WTC11 (cell line): ENCODE measurements around the gene VWA8. TPM values are rescaled to one million over a fixed set of nuclear protein-coding genes. Genes with fewer than 3 reads are reported as not detected.

Experiments used
- ATAC-seq: fragments of 200-7000 bp; cut with Tn5 transposase; 2 replicates; pipeline ENCODE4 v1.10.0; 2021; ENCODE audit warnings: mild to moderate bottlenecking, moderate library complexity
- CTCF ChIA-PET: fragments of 300-600 bp; sonication (Branson Sonifier 250); formaldehyde crosslinking; loops from one replicate; lab custom pipeline; 2021; ENCODE audit warnings: antibody characterized with exemption; lab: Charles Lee
- POLR2A ChIA-PET: fragments of 350-600 bp; sonication (Branson Sonifier 250); formaldehyde crosslinking; loops from one replicate; lab custom pipeline; 2021; ENCODE audit warnings: antibody characterized with exemption; lab: Charles Lee
- DNase-seq: peaks from one replicate; pipeline ENCODE4 v3.0.0; 2021; ENCODE audit warnings: low spot score
- H3K27ac Mint-ChIP-seq: 2 replicates; pipeline ENCODE4 v1.8.0; 2021; ENCODE audit warnings: mixed read lengths
- H3K27me3 Mint-ChIP-seq: 2 replicates; pipeline ENCODE4 v1.8.0; 2021; ENCODE audit warnings: low read depth, mild to moderate bottlenecking, moderate library complexity, mixed read lengths
- H3K36me3 Mint-ChIP-seq: 2 replicates; pipeline ENCODE4 v1.8.0; 2021; ENCODE audit warnings: mixed read lengths
- H3K4me1 Mint-ChIP-seq: 2 replicates; pipeline ENCODE4 v1.8.0; 2022; ENCODE audit warnings: mixed read lengths
- H3K4me3 Mint-ChIP-seq: 2 replicates; pipeline ENCODE4 v1.8.0; 2021; ENCODE audit warnings: mild to moderate bottlenecking, moderate library complexity, mixed read lengths
- H3K9me3 Mint-ChIP-seq: 2 replicates; pipeline ENCODE4 v1.8.0; 2021; ENCODE audit warnings: mixed read lengths
- ARID4B ChIP-seq: sonication (generic); formaldehyde crosslinking; IDR thresholded peaks from 2 replicates; pipeline ENCODE4 v1.8.0; 2023; ENCODE audit warnings: missing genetic modification reagents, mild to moderate bottlenecking, borderline replicate concordance
- ATF1 ChIP-seq: sonication (generic); formaldehyde crosslinking; IDR thresholded peaks from 2 replicates; pipeline ENCODE4 v1.8.1; 2023; ENCODE audit warnings: mild to moderate bottlenecking, moderate library complexity, missing genetic modification reagents
- CDX4 ChIP-seq: fragments of 250-450 bp; sonication (Bioruptor Pico); IDR thresholded peaks from 2 replicates; pipeline ENCODE4 v1.9.0; 2021; ENCODE audit warnings: moderate library complexity, mild to moderate bottlenecking, inconsistent platforms, borderline replicate concordance
- CREB1 ChIP-seq: sonication (generic); formaldehyde crosslinking; IDR thresholded peaks from 2 replicates; pipeline ENCODE4 v1.8.0; 2023; ENCODE audit warnings: mild to moderate bottlenecking, missing genetic modification reagents
- EMX1 ChIP-seq: fragments of 250-450 bp; sonication (Bioruptor Pico); IDR thresholded peaks from 2 replicates; pipeline ENCODE4 v1.8.0; 2021; ENCODE audit warnings: mild to moderate bottlenecking
- ESRRA ChIP-seq: sonication (generic); formaldehyde crosslinking; IDR thresholded peaks from 2 replicates; pipeline ENCODE4 v1.8.1; 2022; ENCODE audit warnings: mild to moderate bottlenecking, missing genetic modification reagents, borderline replicate concordance
- HMGA2 ChIP-seq: fragments of 250-450 bp; sonication (Bioruptor Pico); IDR thresholded peaks from 2 replicates; pipeline ENCODE4 v1.4.0; 2021; ENCODE audit warnings: mild to moderate bottlenecking, moderate library complexity
- JUN ChIP-seq: sonication (generic); formaldehyde crosslinking; IDR thresholded peaks from 2 replicates; pipeline ENCODE4 v1.8.0; 2023; ENCODE audit warnings: mild to moderate bottlenecking, missing genetic modification reagents
- MLX ChIP-seq: sonication (generic); formaldehyde crosslinking; IDR thresholded peaks from 2 replicates; pipeline ENCODE4 v1.8.1; 2023; ENCODE audit warnings: mild to moderate bottlenecking, missing genetic modification reagents, moderate library complexity
- MXD4 ChIP-seq: fragments of 250-450 bp; sonication (Bioruptor Pico); IDR thresholded peaks from 2 replicates; pipeline ENCODE4 v1.8.0; 2021; ENCODE audit warnings: mild to moderate bottlenecking, moderate library complexity, borderline replicate concordance
- NR3C1 ChIP-seq: sonication (generic); formaldehyde crosslinking; conservative IDR thresholded peaks from 2 replicates; pipeline ENCODE4 v1.8.1; 2023; ENCODE audit warnings: low read depth, mild to moderate bottlenecking, missing genetic modification reagents
- OVOL2 ChIP-seq: fragments of 250-450 bp; sonication (Bioruptor Pico); IDR thresholded peaks from 2 replicates; pipeline ENCODE4 v1.9.0; 2021; ENCODE audit warnings: mild to moderate bottlenecking, borderline replicate concordance
- PRDM15 ChIP-seq: sonication (generic); formaldehyde crosslinking; IDR thresholded peaks from 2 replicates; pipeline ENCODE4 v1.8.0; 2022; ENCODE audit warnings: missing genetic modification reagents
- SP1 ChIP-seq: sonication (generic); formaldehyde crosslinking; conservative IDR thresholded peaks from 2 replicates; pipeline ENCODE4 v1.8.1; 2022; ENCODE audit warnings: missing genetic modification reagents
- TCF7 ChIP-seq: sonication (generic); formaldehyde crosslinking; IDR thresholded peaks from 2 replicates; pipeline ENCODE4 v1.8.0; 2022; ENCODE audit warnings: mild to moderate bottlenecking, low read depth, missing genetic modification reagents, moderate library complexity
- ZMAT4 ChIP-seq: fragments of 250-450 bp; sonication (Bioruptor Pico); IDR thresholded peaks from 2 replicates; pipeline ENCODE4 v1.9.0; 2021; ENCODE audit warnings: mild to moderate bottlenecking
- ZNF263 ChIP-seq: sonication (generic); formaldehyde crosslinking; IDR thresholded peaks from 2 replicates; pipeline ENCODE4 v1.8.1; 2022; ENCODE audit warnings: low read depth, mild to moderate bottlenecking, moderate library complexity, missing genetic modification reagents
- ZNF396 ChIP-seq: fragments of 250-450 bp; sonication (Bioruptor Pico); IDR thresholded peaks from 2 replicates; pipeline ENCODE4 v1.8.0; 2021; ENCODE audit warnings: mild to moderate bottlenecking, moderate library complexity, borderline replicate concordance
- ZSCAN18 ChIP-seq: fragments of 250-450 bp; sonication (Bioruptor Pico); IDR thresholded peaks from 2 replicates; pipeline ENCODE4 v2.1.2; 2022; ENCODE audit warnings: mild to moderate bottlenecking, moderate library complexity
- total RNA-seq: library from RNA; stranded (reverse); gene quantifications from 3 replicates; pipeline ENCODE4 v1.2.3, GENCODE V29; 2021

Gene VWA8
- total RNA-seq, 1 experiment from 2014 or later: 19.9 TPM

GRCh38 chr13:41751734-41752445, 209.0 kb downstream of the VWA8 start:
- CTCF ChIA-PET: no interaction called here
- ATAC-seq: no peak
- Mint-ChIP-seq H3K27me3 (no peaks in the 10 kb centered on the region), H3K36me3 (peaks cover 45% of the 10 kb centered on the region), H3K9me3 (peaks cover 18% of the 10 kb centered on the region), H3K4me3 (no peak overlapping the region), H3K4me1 (no peaks in the 10 kb centered on the region), H3K27ac (no peak overlapping the region)
- no peak for DNase-seq
- POLR2A ChIA-PET: no interaction called here
- TF ChIP-seq CDX4 (CRISPR knock-in tag): no peak
- TF ChIP-seq NR3C1 (CRISPR knock-in tag): no peak
- no peak for TF ChIP-seq EMX1
- TF ChIP-seq ZNF396 (CRISPR knock-in tag): no peak
- no peak for TF ChIP-seq ARID4B (CRISPR knock-in tag)
- TF ChIP-seq ATF1: no peak
- TF ChIP-seq ZNF263 (CRISPR knock-in tag): no peak
- TF ChIP-seq SP1 (CRISPR knock-in tag): no peak
- TF ChIP-seq OVOL2 (CRISPR knock-in tag): no peak
- no peak for TF ChIP-seq CREB1 (CRISPR knock-in tag)
- no peak for TF ChIP-seq TCF7 (CRISPR knock-in tag)
- TF ChIP-seq HMGA2 (CRISPR knock-in tag): no peak
- no peak for TF ChIP-seq MXD4 (CRISPR knock-in tag)

- H3K4me1 Mint-ChIP-seq: no peaks in the 10 kb centered on the region
- peaks cover 49% of the 10 kb centered on the region for H3K36me3 Mint-ChIP-seq
- TF ChIP-seq ESRRA (CRISPR knock-in tag): no peak
- TF ChIP-seq JUN (CRISPR knock-in tag): no peak
- TF ChIP-seq ZMAT4 (CRISPR knock-in tag): no peak
- no peak for TF ChIP-seq ZSCAN18 (CRISPR knock-in tag)
- no peak for TF ChIP-seq MLX (CRISPR knock-in tag)
- no peak for TF ChIP-seq PRDM15 (CRISPR knock-in tag)
- TF ChIP-seq, all 79 proteins: peak for 0
- Mint-ChIP-seq H3K27ac (no peak overlapping the region), H3K4me3 (no peak overlapping the region), H3K27me3 (no peaks in the 10 kb centered on the region), H3K9me3 (peaks cover 18% of the 10 kb centered on the region)
- ATAC-seq (no peak), DNase-seq (no peak)
- CTCF ChIA-PET: no interaction called here
- POLR2A ChIA-PET: no interaction called here
Measured at GRCh38 chr13:41751277-41751676, 209.6 kb downstream of the VWA8 start.
